A549 (cell line): Measurements from ENCODE around the gene FBXL13. TPM values are rescaled to one million over a fixed set of nuclear protein-coding genes. Genes with fewer than 3 reads are reported as not detected.

Experiments
- ATAC-seq, 2 experiments: fragments of 200-7000 bp in 1 of 2; fragments of >200 bp in 1 of 2; cut with Nextera tagmentation in 1 of 2; cut with Tn5 transposase in 1 of 2; 3 replicates each; pipeline versions ENCODE4 v1.8.0 to v1.9.1; 2018 to 2020; ENCODE audit warnings: mild to moderate bottlenecking in 1 of 2, moderate library complexity in 1 of 2
- CTCF ChIA-PET: fragments of 300-600 bp; sonication (Branson Sonifier 250); formaldehyde crosslinking; extraction: SDS; loops from one replicate; lab custom pipeline; 2021; ENCODE audit warnings: antibody characterized with exemption, inconsistent platforms; lab: Yijun Ruan, JAX
- POLR2A ChIA-PET: fragments of 350-600 bp; formaldehyde crosslinking; extraction: SDS; loops from one replicate; lab custom pipeline; 2021; ENCODE audit warnings: antibody characterized with exemption, inconsistent platforms; lab: Yijun Ruan, JAX
- DNase-seq, 2 experiments: peaks; one replicate each; pipeline versions ENCODE4 v3.0.0 to v3.0.0-alpha.2; 2011 to 2016; ENCODE audit warnings: low read depth in 1 of 2, low spot score in 1 of 2
- FAIRE-seq: peaks from 2 replicates; lab custom pipeline; 2011; peaks lifted over from hg19 to GRCh38; lab: Jason Lieb, UNC
- H3K27ac ChIP-seq, 2 experiments: fragments of >200 bp; sonication (Bioruptor Twin); formaldehyde crosslinking; 3 replicates each; pipeline ENCODE4 v1.5.1; 2016 to 2017
- H3K4me1 ChIP-seq: fragments of >200 bp; sonication (Bioruptor Twin); formaldehyde crosslinking; 3 replicates; pipeline ENCODE4 v1.6.1; 2016
- H3K4me2 ChIP-seq: fragments of >200 bp; sonication (Bioruptor Twin); formaldehyde crosslinking; 3 replicates; pipeline ENCODE4 v1.6.1; 2016
- H3K4me3 ChIP-seq: fragments of >200 bp; sonication (Bioruptor Twin); formaldehyde crosslinking; 3 replicates; pipeline ENCODE4 v1.5.1; 2016
- H3K9me3 ChIP-seq: fragments of >200 bp; sonication (Bioruptor Twin); formaldehyde crosslinking; 3 replicates; pipeline ENCODE4 v1.6.1; 2016
- BHLHE40 ChIP-seq: IDR thresholded peaks from 2 replicates; pipeline ENCODE4 v1.6.1; 2012; ENCODE audit warnings: low read depth, low read length, inconsistent platforms
- CEBPB ChIP-seq, 2 experiments: fragments of >200 bp in 1 of 2; sonication (Bioruptor Twin) in 1 of 2; formaldehyde crosslinking in 1 of 2; IDR thresholded peaks; 2 replicates each; pipeline ENCODE4 v1.6.1; 2012 to 2016
- CTCF ChIP-seq: fragments of >200 bp; sonication (Bioruptor Twin); formaldehyde crosslinking; IDR thresholded peaks from 3 replicates; pipeline ENCODE4 v1.5.1; 2016
- E2F6 ChIP-seq: IDR thresholded peaks from 2 replicates; pipeline ENCODE4 v1.6.1; 2012; ENCODE audit warnings: low read depth, borderline replicate concordance
- ELK1 ChIP-seq: fragments of 150-350 bp; IDR thresholded peaks from 2 replicates; pipeline ENCODE4 v1.6.1; 2014; ENCODE audit warnings: low read depth, mild to moderate bottlenecking, low read length
- ESRRA ChIP-seq: fragments of 150-350 bp; IDR thresholded peaks from 2 replicates; pipeline ENCODE4 v1.6.1; 2014; ENCODE audit warnings: mild to moderate bottlenecking, low read length, borderline replicate concordance
- FOXS1 ChIP-seq: fragments of 250-450 bp; sonication (Bioruptor Pico); IDR thresholded peaks from 2 replicates; pipeline ENCODE4 v1.5.0; 2020; ENCODE audit warnings: mild to moderate bottlenecking, moderate library complexity
- HES2 ChIP-seq: fragments of >200 bp; sonication (Bioruptor Twin); formaldehyde crosslinking; IDR thresholded peaks from 2 replicates; pipeline ENCODE4 v1.6.1; 2016
- HEYL ChIP-seq: fragments of 250-450 bp; sonication (Bioruptor Pico); IDR thresholded peaks from 2 replicates; pipeline ENCODE4 v1.8.0; 2021; ENCODE audit warnings: mild to moderate bottlenecking, moderate library complexity
- HOXB5 ChIP-seq: fragments of 250-450 bp; sonication (Bioruptor Pico); IDR thresholded peaks from 2 replicates; pipeline ENCODE4 v1.5.0; 2020; ENCODE audit warnings: mild to moderate bottlenecking, moderate library complexity
- POLR2A ChIP-seq: IDR thresholded peaks from 2 replicates; pipeline ENCODE4 v1.6.1; 2012; ENCODE audit warnings: mild to moderate bottlenecking, low read length
- RAD21 ChIP-seq, 2 experiments: fragments of >200 bp in 1 of 2; sonication (Bioruptor Twin) in 1 of 2; formaldehyde crosslinking in 1 of 2; IDR thresholded peaks in 1 of 2; conservative IDR thresholded peaks in 1 of 2; 2 replicates in 1 of 2; 3 replicates in 1 of 2; pipeline ENCODE4 v1.6.1; 2012 to 2018; ENCODE audit warnings: inconsistent platforms in 1 of 2
- REST ChIP-seq: fragments of 200-600 bp; sonication (generic); IDR thresholded peaks from 2 replicates; pipeline ENCODE4 v1.6.1; 2016; ENCODE audit warnings: antibody characterized with exemption, mild to moderate bottlenecking, moderate library complexity
- USF2 ChIP-seq: fragments of 450-650 bp; IDR thresholded peaks from 2 replicates; pipeline ENCODE4 v1.6.1; 2014; ENCODE audit warnings: antibody characterized with exemption
- ZC3H11A ChIP-seq: fragments of 450-650 bp; IDR thresholded peaks from 2 replicates; pipeline ENCODE4 v1.6.1; 2014; ENCODE audit warnings: antibody characterized with exemption, mild to moderate bottlenecking
- WGBS: methylation state at CpG from one replicate; pipeline ENCODE4 v1.1.6; 2017; ENCODE audit errors: missing lambda C conversion rate; 5-methylcytosine and 5-hydroxymethylcytosine counted together
- polyA plus RNA-seq, 4 experiments: library from polyadenylated mRNA; depleted of rRNA in 3 of 4; stranded (reverse); fragments of >200 nt; fragmentation: RNase III in 1 of 4; extraction: RNeasy Plus Mini Kit Qiagen cat#74134 plus additional on column Dnase treatment in 1 of 4; gene quantifications; 2 replicates in 3 of 4; 3 replicates in 1 of 4; pipeline ENCODE4 v1.2.3, GENCODE V29; 2011 to 2017

Gene FBXL13
- polyA plus RNA-seq, 2 of the 4 experiments (the other 2 are of a cell fraction) = 0.45 to 0.70 TPM

- no peak overlapping the region for H3K4me2 ChIP-seq
- DNase-seq = no peak
- POLR2A ChIA-PET = no interaction called here
- no peaks in the 10 kb centered on the region for H3K4me1 ChIP-seq
- CTCF ChIA-PET = no interaction called here
- WGBS = 86% methylated on average over 6 of the region's 6 CpGs
- no peaks in the 10 kb centered on the region for H3K9me3 ChIP-seq
- TF ChIP-seq BHLHE40 = no peak
- TF ChIP-seq, all 56 proteins: peak for 0
- ATAC-seq (no peak), FAIRE-seq (no peak)
- no peak overlapping the region for H3K4me3 ChIP-seq
- no peak overlapping the region for H3K27ac ChIP-seq
Measured at GRCh38 chr7:102935450-102936115, 139.0 kb downstream of the FBXL13 start.

- ATAC-seq (no peak), DNase-seq (no peak), FAIRE-seq (no peak)
- ChIA-PET POLR2A (no interaction called here), CTCF (interaction anchor here (0.5 to 1.0 kb wide), 2 partner anchors 9 kb away, joined by 3 read pairs; no protein-coding TSS in a partner anchor)
- Histone ChIP-seq H3K4me1 (no peaks in the 10 kb centered on the region), H3K4me2 (no peak overlapping the region), H3K9me3 (no peaks in the 10 kb centered on the region), H3K27ac (no peak overlapping the region), H3K4me3 (no peak overlapping the region)
- TF ChIP-seq ZC3H11A (no peak), FOXS1 (CRISPR knock-in tag) (no peak), USF2 (no peak), ESRRA (no peak), ELK1 (no peak), HOXB5 (CRISPR knock-in tag) (no peak), CEBPB (IDR thresholded peaks at IDR 0.05) (no peak), POLR2A (no peak), CTCF (no peak)
- WGBS = 82% methylated on average over 3 of the region's 3 CpGs
Measured at GRCh38 chr7:102934701-102935100, 139.9 kb downstream of the FBXL13 start.

- no peaks in the 10 kb centered on the region for H3K4me1 ChIP-seq
- ATAC-seq (no peak), DNase-seq (no peak)
- ChIA-PET POLR2A (no interaction called here), CTCF (interaction anchor here (0.5 to 1.0 kb wide), 2 partner anchors 8 to 9 kb away, joined by 3 read pairs; no protein-coding TSS in a partner anchor)
- no peak overlapping the region for H3K27ac ChIP-seq
- H3K9me3 ChIP-seq = no peaks in the 10 kb centered on the region
- no peak overlapping the region for H3K4me3 ChIP-seq
- 86% methylated on average over 8 of the region's 8 CpGs for whole genome bisulfite sequencing
- TF ChIP-seq HES2 (no peak), FOXS1 (CRISPR knock-in tag) (no peak), RAD21 (conservative IDR thresholded peaks at IDR 0.05 in 1 of 2, IDR thresholded peaks at IDR 0.05 in 1 of 2) (no peak), REST (no peak), HEYL (CRISPR knock-in tag) (no peak), E2F6 (no peak)
- TF ChIP-seq, all 56 proteins: peak for 0
- H3K4me2 ChIP-seq = no peak overlapping the region
- no peak for FAIRE-seq
Measured at GRCh38 chr7:102934239-102934638, 140.4 kb downstream of the FBXL13 start.
